SH-SY5Y (cell line): Measurements from ENCODE around the gene ARMC6.

Experiments used
- GATA2 ChIP-seq: IDR thresholded peaks from 2 replicates; pipeline ENCODE4 v1.6.1; 2011; ENCODE audit warnings: mild to moderate bottlenecking, low read depth, low read length
- GATA3 ChIP-seq: IDR thresholded peaks from 2 replicates; pipeline ENCODE4 v1.6.1; 2011; ENCODE audit warnings: low read depth, mild to moderate bottlenecking, low read length, moderate library complexity

DNA sequence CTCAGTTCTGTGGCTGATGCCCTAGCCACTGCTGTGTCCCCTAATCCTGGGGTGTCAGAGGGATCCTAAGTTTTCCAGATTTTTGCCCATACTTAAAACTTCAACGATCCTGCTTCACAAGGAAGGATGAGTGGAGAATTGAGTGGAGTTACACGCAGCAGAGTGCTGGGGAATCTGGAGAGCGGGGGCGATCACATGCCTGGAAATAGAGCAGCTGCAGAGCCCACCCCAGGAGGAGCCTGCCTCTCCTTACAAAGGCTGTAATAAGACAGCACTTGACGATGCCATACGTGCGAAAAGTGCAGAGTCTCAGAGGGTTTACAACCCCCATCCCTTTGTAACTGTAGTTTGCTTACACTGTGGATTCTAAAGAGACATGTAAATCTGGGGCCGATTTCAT is 40.7 kb upstream of the ARMC6 start:
- TF ChIP-seq GATA2 (no peak), GATA3 (no peak)
